ENCODE data around the gene PAGE2.
"Not testable (repeated sequence)": the region's sequence is repeated elsewhere in the genome, so short reads cannot be mapped to it uniquely, and the experiment has no call there.

PAGE2 gene

GRCh38 chrX:55088795-55089489 lies at the start of gene PAGE2:
TSS of gene PAGE2 (plus strand) at chrX:55089018. CDS start at chrX:55090021, 1,003 bp downstream.
- no peak for DNase-seq

- no peak for DNase-seq
These were observed 49.3 kb upstream of the PAGE2 start for GRCh38 chrX:55039471-55039870.

GRCh38 chrX:55041514-55041913 lies 47.3 kb upstream of the PAGE2 start:
- DNase-seq: no peak

GRCh38 chrX:55050599-55050998 lies 38.2 kb upstream of the PAGE2 start:
- DNase-seq: not testable (repeated sequence)

- DNase-seq: peak; percentile 7
These were observed 31.8 kb upstream of the PAGE2 start for GRCh38 chrX:55056820-55057674.

GRCh38 chrX:55057675-55058249 lies 31.1 kb upstream of the PAGE2 start:
- DNase-seq: no peak

GRCh38 chrX:55067180-55067579 lies 21.6 kb upstream of the PAGE2 start:
- not testable (repeated sequence) for DNase-seq

GRCh38 chrX:55072286-55072685 lies 16.5 kb upstream of the PAGE2 start:
- DNase-seq: no peak

- DNase-seq: no peak
These were observed 13.9 kb upstream of the PAGE2 start, which contains the start of gene PAGE2B for GRCh38 chrX:55074851-55075467. TSS of gene PAGE2B (plus strand) at chrX:55075030. CDS start at chrX:55076042, 1,012 bp downstream.

GRCh38 chrX:55098691-55099090 lies 9.9 kb downstream of the PAGE2 start:
- DNase-seq: no peak

- DNase-seq: no peak
These were observed 10.3 kb downstream of the PAGE2 start for GRCh38 chrX:55099162-55099561.

GRCh38 chrX:55102754-55103153 lies 13.9 kb downstream of the PAGE2 start:
- no peak for DNase-seq

GRCh38 chrX:55107262-55107661 lies 18.4 kb downstream of the PAGE2 start:
- DNase-seq: no peak

GRCh38 chrX:55107911-55108310 lies 19.1 kb downstream of the PAGE2 start:
- DNase-seq: no peak

GRCh38 chrX:55109306-55109705 lies 20.5 kb downstream of the PAGE2 start:
- no peak for DNase-seq

- DNase-seq: peak; percentile 45
These were observed 22.9 kb downstream of the PAGE2 start for GRCh38 chrX:55111578-55112254.

GRCh38 chrX:55116589-55116988 lies 27.8 kb downstream of the PAGE2 start:
- not testable (repeated sequence) for DNase-seq

- no peak for DNase-seq
These were observed 29.8 kb downstream of the PAGE2 start for GRCh38 chrX:55118574-55118973.

- DNase-seq: no peak
These were observed 30.5 kb downstream of the PAGE2 start for GRCh38 chrX:55119271-55119670.

- DNase-seq: no peak
These were observed 30.9 kb downstream of the PAGE2 start for GRCh38 chrX:55119712-55120111.

GRCh38 chrX:55120761-55121358 lies 32.0 kb downstream of the PAGE2 start:
- no peak for DNase-seq

GRCh38 chrX:55123900-55124299 lies 35.1 kb downstream of the PAGE2 start:
- no peak for DNase-seq
